Ramos (cell line): ENCODE data around the gene NLGN4Y.

Source experiments
- in situ Hi-C: fragments of 300-500 bp; cut with MboI; formaldehyde crosslinking; loops from one replicate; pipeline ENCODE4 v1.14.3; 2022; ENCODE audit warnings: low sequenced_read_pairs; ENCODE audit not compliant: unreplicated experiment

The NLGN4Y gene

DNA sequence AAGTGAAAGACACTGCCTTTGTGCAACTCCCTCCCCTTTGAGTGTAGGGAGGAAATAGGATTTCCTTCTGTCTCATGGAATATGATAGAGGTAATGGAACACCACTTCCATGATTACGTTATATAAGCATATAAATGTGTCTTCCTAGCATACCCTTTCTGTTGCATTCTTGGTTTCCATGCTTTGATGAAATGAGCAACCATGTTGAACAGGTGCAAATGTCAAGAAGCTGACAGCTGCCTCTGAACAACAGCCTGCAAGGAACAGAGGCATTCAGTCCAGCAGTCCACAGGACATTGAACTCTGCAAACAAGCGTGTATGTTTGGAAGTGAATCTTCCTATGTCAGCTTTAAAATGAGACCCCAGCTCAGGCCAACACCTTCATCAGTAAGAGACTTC lies 117.5 kb downstream of the NLGN4Y start:
- in situ Hi-C loops, result no loop called here

DNA sequence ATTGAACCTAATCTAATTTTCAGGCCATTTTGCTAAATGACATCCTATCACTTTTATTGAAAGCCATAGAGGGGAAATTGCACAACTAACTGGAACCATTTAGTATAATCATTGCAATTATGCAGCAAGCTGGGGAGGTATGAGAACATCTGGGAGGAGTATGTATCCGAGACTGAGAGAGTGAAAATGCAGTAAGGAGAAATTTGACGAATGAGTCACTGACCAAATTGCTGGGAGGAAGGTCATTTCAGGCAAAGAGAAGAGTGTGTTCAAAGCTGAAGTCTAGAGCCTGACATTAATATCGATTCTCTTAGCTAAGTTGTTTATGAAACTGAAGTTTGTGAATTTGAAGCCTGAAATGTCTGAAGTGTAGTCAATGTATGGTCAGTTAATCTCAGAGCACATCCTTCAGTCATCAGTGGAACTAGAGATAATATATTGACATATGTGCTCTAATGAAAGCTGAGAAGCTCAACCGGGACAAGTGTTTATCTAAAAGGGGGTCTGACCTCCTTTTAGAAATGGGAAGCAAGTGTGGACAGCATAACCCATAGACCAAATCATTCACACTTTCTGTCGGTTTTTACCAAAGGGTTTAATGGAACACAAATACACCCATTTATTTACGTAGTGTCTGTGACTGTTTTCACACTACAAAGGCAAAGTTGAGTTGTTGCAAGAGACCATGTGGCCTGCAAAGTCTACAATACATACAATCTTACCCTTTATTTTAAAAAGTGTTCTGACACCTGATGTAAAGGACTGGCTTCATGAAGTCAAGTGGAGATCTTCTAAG lies 120.0 kb downstream of the NLGN4Y start:
- in situ Hi-C loops, result no loop called here

DNA sequence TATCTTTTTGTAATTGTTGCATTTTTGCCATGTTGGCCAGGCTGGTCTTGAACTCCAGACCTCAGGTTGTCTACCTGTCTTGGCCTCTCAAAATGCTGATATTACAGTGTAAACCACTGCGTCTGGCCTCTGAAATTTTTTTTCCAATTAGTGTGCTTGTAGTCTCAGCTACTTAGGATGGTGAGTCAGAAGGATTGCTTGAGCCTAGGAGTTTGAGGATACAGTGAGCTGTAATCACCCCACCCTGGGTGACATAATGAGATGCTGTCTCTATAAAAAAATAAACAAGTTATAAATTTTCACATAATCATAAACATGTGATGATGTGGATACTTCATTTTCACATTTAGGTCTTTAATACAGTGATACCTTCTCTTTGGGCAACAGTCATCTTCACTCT lies 154.9 kb downstream of the NLGN4Y start:
- in situ Hi-C loops, result no loop called here

DNA sequence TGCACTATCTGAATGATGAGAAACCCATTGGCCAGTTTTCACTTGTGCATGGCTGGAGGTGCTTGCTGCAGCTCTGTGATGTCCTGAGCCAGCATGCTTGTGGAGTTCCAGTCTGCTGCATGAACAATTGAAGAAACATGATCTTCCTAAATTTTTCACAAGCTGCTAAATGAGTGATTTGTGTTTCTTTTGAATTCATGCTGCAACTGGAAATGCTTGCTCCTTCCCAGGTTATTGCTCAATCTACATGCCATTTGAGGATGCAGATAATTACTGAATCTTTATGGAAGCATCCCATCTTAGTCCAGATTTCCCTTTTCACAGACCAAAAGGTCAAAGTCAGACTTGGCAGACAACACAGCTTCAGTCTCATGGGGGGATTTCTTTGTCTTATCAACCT lies 170.2 kb downstream of the NLGN4Y start:
- in situ Hi-C loops, result no loop called here

DNA sequence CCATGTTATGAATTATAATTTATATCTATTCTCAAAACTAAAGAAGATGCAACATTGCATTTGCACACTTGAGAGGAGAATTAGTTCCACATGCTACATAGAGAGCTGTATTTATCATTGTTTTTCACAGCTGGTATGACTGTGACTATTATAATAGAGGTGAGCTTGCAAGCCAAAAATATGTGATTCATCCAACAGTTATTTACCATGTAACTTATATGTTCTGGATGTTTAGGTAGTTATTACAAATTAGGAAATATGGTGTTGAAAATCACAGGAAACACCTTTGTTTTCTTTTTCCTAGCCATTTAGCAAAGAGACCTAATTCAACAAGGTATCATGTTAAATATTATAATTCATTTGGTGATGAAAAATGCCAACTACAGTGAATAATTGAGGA lies 183.8 kb downstream of the NLGN4Y start:
- in situ Hi-C loops, result no loop called here

DNA sequence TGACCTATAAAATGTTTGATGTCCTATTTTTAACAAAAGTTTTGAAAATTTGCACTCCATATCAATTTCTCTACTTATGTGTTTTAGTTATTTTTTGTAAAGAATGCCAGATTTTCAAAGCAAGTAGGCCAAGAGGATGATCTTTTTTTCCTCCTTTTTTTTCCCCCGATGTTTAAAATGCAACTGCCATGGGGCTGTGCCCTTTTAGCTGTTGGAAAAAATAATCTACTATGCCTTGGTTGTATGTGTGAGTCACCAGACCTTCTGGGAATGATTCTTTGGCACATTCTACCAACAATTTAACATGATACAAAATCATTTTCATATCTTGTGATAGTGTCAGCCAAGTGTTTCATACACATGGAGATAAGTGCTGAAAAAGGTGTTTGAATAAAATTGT lies 217.3 kb downstream of the NLGN4Y start:
- in situ Hi-C loops, result no loop called here

DNA sequence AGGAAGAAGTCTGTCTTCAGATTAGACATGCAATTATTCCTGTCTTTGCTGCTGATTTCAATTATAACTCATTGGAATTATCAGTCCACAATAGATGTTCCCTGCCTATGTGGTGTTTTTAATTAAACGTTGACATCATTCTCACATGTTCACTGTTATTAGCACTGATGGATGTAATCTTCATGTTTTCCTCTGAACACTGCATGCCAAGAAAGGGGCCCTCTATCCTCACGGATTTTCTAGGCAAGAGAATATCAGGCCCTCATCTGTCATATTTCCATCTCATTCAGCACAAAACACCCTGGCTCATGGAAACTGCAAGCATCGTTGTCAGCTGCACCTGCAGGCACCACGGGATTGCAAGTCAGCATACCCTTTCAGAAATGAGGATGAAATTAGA lies 224.0 kb downstream of the NLGN4Y start:
- in situ Hi-C loops, result no loop called here

DNA sequence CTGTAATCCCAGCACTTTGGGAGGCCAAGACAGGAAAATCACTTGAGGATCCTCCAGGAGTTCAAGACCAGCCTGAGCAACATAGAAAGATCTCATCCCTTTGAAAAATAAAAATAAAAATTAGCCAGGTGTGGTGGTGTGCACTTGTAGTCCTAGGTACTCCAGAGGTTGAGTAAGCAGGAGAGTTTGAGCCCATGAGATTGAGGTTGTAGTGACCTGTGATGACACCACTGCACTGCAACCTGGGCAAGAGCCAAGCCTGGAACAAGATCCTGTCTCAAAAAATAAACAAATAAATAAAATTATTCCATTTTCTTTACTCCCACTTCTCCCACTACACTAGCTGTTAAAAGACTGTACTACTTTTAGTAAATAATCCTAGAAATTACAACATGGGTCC lies 231.2 kb downstream of the NLGN4Y start:
- in situ Hi-C loops, result no loop called here

DNA sequence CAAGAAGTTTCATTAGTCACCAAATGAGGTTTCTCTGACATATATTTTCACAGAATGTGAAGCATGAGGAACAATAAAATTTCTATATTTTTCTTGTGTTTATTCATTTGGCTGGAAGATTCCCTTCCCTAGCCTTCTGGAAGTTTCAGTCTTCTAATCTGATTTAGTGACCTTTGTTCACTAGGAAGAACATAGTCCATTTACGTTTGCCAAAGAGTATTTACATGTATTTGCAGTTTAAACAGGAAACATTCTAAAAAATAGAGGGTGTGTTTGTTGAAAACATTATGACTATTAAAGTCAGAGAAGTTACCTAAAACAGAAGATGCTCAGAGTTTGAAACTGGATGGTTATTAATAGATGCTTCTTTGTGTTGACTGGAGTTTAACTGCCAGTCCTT lies 238.6 kb downstream of the NLGN4Y start:
- in situ Hi-C loops, result no loop called here

DNA sequence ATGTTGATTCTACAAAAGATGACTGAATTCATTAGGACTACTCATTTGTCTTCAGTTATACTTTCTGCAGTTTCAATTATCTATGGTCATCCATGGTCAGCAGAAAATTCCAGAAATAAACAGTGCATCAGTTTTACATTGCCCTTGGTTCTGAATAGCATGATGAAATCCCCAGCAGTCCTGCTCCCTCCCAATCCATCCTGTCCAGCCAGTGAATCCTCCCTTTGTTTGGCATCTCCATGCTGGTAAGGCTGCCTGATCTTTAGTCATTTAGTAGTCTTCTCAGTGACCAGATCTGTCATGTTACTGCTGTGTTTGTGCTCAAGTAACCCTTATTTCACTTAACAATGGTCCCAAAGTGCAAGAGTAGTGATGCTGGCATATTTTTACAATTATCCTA lies 239.3 kb downstream of the NLGN4Y start:
- in situ Hi-C loops, result no loop called here

DNA sequence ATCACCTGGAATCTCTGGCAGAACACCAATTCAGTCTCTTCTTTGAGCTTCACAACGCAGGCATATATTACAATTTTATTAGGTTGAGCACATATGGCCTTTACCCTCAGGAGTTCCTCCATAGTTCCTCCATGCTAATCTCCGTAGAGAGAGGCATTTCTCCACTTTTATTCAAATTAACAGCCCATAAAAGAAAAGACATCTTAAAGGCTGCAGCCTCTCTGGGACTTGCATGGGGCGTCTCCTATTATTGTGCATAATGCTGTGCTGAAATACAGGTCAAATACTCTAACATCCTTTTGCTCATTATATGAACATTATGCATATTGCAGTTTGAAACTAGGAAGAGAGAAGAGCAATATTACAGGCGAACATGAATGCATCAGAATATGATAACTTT lies 253.9 kb downstream of the NLGN4Y start:
- in situ Hi-C loops, result no loop called here

DNA sequence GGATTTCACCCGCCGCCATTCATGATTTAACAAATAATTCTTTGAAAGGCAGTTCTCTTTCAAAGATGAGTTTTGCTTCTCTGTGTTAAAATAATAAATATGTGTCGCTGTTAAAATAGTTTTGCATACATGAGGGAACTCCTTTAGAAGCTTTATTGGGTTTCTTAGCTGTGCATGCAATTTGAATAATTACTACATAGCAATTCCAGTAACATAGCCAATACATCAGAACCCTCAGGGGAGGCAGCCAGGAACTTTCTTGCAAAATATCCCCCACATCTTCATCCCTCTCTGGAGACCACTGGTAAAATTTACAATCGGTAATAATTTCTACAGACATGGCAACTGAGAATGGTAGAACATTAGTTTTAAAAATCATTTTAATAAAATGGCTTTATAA lies 268.8 kb downstream of the NLGN4Y start:
- in situ Hi-C loops, result no loop called here

DNA sequence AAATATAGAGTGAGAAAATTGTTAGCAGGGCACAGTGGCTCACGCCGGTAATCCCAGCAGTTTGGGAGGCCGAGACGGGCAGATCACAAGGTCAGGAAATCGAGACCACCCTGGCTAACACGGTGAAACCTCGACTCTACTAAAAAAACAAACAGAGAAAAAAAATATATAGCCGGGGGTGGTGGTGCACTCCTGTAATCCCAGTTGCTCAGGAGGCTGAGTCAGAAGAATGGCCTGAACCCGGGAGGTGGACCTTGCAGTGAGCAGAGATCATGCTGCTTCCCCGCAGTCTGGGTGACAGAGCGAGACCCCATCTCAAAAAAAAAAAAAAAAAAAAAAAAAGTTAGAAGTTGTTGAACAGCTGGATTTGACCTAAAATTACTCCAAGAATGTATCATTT lies 269.3 kb downstream of the NLGN4Y start:
- in situ Hi-C loops, result no loop called here

DNA sequence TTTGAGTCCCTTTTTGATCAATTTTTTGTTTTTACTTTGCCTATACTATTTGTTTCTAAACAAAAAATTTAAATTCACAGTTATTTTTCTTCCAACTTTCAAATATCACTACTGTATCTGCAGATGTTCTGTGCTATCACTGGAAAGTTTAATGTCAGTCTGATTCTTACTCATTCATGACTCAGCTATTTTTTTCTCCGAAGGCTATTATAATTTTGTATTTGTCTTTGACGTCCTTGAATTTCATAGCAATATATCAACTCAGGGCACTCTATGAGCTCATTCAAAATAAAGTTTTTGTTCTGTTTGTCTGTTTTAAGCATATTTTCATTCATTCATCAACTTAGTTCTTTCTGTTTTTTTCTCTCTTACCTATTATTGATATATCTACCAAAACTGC lies 273.7 kb downstream of the NLGN4Y start:
- in situ Hi-C loops, result no loop called here

DNA sequence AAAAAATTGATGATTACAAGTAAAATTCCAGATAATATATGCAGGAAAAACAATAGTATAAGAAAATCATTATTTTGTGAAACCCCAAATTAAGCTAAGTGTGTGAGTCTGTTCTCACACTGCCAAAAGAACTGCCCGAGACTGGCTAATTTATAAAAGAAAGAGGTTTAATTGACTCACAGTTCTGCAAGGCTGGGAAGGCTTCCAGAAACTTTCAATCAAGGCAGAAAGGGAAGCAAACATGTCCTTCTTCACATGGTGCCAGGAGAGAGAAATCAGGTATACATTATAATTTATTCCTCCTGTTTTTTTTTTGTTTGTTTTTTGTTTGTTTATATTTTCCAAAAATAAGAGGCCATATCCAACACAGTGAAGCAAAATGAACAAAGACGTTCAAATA lies 276.8 kb downstream of the NLGN4Y start:
- in situ Hi-C loops, result no loop called here

DNA sequence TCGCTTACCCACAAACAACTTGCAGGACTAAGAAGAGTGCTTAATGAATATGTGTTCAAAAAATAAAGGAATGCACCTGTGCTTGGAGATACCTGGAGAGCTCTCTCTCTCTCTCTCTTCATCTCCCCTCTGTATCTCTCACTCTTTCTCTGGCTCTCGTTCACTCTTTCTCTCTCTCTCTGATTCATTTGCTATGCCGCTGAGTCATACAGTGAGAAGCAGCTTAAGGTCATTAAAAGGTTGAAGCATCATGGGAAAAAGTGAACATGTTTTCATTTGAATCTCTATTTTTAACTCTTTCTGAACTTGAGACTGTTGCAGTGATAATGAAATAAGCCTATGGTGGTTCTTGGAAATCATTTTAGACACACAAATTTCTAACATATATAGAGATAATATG lies 277.8 kb downstream of the NLGN4Y start:
- in situ Hi-C loops, result no loop called here

DNA sequence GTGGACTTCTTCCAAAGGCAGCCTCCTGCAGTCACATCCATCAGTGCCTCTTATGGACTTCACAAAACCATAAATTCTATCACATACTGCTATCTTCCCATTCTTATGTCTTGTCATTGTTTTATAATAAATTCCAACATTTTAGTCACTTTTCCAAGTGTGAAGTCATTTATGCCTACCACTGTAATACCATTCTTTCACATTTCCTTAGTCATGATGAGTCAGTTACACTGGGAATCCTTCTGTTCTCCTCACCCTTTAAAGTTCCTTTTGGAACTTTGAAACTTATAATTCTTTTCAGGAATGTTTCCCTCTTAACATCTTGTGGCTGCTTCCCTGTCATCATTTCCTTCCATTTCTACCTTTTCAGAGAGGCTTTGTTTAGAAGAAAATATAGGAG lies 279.7 kb downstream of the NLGN4Y start:
- in situ Hi-C loops, result no loop called here

DNA sequence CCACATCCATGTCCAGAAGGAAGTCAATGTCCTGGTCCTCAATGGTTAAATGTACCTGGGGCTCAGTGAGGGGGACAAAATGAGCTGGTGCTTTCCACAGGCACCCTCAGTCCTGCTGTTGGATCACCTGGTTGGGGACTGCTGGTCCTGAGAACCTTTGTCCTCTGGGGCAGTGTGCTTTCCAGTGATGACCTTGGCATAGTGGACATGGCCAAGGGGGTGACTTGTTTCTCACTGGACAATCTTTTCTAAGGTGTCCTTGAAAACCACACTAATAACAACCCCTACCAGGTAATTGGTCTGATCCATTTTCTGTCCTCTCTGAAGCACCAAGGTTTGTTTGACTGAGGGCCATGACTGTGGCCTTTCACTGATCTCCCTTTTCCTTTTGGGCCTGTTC lies 294.1 kb downstream of the NLGN4Y start:
- in situ Hi-C loops, result no loop called here

DNA sequence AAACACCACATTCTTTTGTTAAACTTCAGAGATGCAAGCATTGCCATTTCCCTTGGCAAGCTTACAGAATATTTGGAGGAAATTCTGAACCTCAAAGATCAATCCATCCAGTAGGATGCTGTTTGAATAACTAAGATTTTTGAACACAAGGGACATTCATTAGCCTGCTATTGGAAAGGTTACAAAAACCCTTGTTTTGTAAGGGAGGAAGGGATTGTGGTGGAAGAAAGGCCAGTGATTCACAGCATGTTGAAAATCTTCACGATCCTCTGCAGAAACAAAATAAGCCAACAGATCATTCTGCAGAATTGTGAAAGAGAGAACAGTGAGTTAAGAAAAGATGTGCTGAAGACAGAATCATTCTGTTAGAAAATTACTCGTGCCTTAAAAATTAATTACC lies 297.9 kb downstream of the NLGN4Y start:
- in situ Hi-C loops, result no loop called here

DNA sequence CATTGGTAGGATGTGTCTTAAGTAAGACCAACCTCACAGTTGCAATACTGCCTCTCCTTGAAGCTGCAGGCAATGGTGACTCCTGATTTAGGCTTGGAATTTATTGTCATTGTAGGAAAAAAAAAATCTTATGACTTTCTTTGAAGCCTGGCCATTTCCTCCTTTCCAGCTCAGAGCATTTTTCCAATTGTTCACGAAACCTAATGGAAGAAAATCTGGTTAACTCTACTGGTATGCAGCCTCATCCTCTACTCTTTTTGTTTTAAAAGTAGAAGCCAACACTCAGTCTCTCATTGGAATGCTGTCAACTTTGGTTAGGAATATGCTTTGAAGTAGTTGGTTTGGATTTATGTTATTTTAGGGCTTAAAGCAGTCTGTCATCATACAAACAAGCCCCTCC lies 298.6 kb downstream of the NLGN4Y start:
- in situ Hi-C loops, result no loop called here

DNA sequence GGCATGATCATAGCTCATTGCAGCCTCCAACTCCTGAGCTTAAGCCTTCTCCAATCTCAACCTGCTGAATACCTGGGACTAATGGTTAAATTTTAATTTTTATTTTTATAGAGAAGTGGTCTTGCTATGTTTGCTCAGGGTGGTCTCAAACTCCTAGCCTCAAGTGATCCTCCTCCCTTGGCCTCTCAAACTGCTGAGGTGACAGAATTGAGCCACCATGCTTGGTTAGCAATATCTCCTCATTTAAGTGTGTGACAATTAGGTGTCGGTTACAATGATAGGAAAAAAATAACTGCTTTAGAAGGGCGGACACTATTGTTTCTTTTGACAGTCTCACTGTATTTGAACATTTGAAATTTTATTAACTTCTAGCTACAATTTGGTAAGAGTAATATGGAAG lies 300.3 kb downstream of the NLGN4Y start:
- in situ Hi-C loops, result no loop called here

DNA sequence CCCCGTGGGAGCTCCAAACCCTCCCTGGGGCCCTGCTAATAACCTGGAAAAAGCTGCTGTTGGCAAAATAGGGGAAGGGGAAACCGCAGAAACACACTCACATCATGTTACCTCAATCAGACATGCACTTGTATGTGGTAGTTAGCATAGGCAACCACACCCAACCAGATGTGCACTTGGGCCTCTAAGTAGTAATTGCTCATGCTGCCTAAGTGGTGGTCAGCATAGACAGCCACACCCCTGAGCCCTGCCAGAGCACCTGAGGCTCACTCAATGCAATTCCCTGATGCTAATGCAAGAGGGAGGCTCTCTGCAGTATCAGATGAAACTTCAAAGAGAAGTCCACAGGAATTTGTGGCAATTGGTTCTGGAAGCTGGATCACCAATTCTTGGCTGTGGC lies 301.4 kb downstream of the NLGN4Y start:
- in situ Hi-C loops, result no loop called here

DNA sequence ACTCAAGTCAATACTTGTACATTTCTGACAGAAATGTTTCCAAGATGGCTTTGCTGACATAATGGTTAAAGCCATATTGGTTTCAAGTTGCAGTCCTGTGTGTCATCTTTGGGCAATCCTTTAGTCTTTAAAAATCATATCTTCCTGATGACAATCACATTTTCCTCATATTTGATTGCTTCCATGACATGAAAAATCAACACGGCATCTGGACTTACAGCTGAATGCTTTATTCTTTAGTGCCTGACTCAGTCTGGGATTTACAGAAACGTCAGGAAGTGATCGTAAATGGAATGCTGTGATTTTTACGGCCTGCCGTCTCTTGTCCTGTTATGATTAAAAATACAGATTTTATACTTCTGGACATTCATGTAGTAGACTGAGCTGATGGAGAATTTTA lies 304.2 kb downstream of the NLGN4Y start:
- in situ Hi-C loops, result no loop called here
